Endothelial cell of umbilical vein (primary cell): ENCODE measurements around the gene CSNK1A1. TPM values are rescaled to one million over a fixed set of nuclear protein-coding genes. Genes with fewer than 3 reads are reported as not detected.

Experiments used
- BruUV-seq: library from RNA; stranded (reverse); fragments of 400-500 nt; replicated peaks from 2 replicates; lab custom pipeline; 2021; lab: Mats Ljungman, UMichigan
- CTCF ChIA-PET: fragments of 300-600, 350-600 bp; sonication (Branson Sonifier 250); formaldehyde crosslinking; loops from one replicate; lab custom pipeline; 2021; ENCODE audit warnings: antibody characterized with exemption, inconsistent platforms; lab: Charles Lee
- POLR2A ChIA-PET: fragments of 300-600, 350-600 bp; sonication (Branson Sonifier 250); formaldehyde crosslinking; loops from one replicate; lab custom pipeline; 2021; ENCODE audit warnings: antibody characterized with exemption, inconsistent platforms; lab: Charles Lee
- DNase-seq: peaks from one replicate; pipeline ENCODE4 v3.0.0-alpha.2; 2011; ENCODE audit warnings: low read depth, low spot score
- FAIRE-seq: peaks from 2 replicates; lab custom pipeline; 2011; peaks lifted over from hg19 to GRCh38; lab: Jason Lieb, UNC
- H2AFZ ChIP-seq: 2 replicates; pipeline ENCODE4 v1.6.0; 2012; ENCODE audit warnings: low read depth, low read length, control low read depth, inconsistent platforms
- H3K27ac ChIP-seq: 2 replicates; pipeline ENCODE4 v1.5.1; 2011; ENCODE audit warnings: low read depth, mild to moderate bottlenecking, control low read depth, low read length, moderate library complexity; ENCODE audit not compliant: insufficient read depth
- H3K27me3 ChIP-seq, 2 experiments: 2 replicates each; pipeline versions ENCODE4 v1.6.0 to v1.6.1; 2011; ENCODE audit warnings: low read length in 2 of 2, mixed read lengths in 1 of 2; ENCODE audit not compliant: control insufficient read depth in 2 of 2, insufficient read depth in 2 of 2
- H3K36me3 ChIP-seq, 2 experiments: 2 replicates in 1 of 2; 3 replicates in 1 of 2; pipeline ENCODE4 v1.5.1; 2011; ENCODE audit warnings: low read length in 2 of 2, mild to moderate bottlenecking in 1 of 2, moderate library complexity in 1 of 2; ENCODE audit not compliant: control insufficient read depth in 2 of 2, insufficient read depth in 2 of 2; ENCODE audit errors: extremely low read depth in 1 of 2
- H3K4me1 ChIP-seq: 3 replicates; pipeline ENCODE4 v1.5.1; 2011; ENCODE audit warnings: mild to moderate bottlenecking, low read length; ENCODE audit not compliant: control insufficient read depth, insufficient read depth; ENCODE audit errors: extremely low read depth
- H3K4me2 ChIP-seq: 2 replicates; pipeline ENCODE4 v1.6.1; 2011; ENCODE audit warnings: low read length, control low read depth, mixed read lengths; ENCODE audit not compliant: insufficient read depth
- H3K4me3 ChIP-seq, 3 experiments: fragments of 200-600 bp in 1 of 3; sonication (generic), shearing (Covaris generic) in 1 of 3; replicated peaks in 1 of 3; 2 replicates each; pipeline ENCODE4 v1.5.1; 2011 to 2016; ENCODE audit warnings: control low read depth in 3 of 3, low read length in 3 of 3, mild to moderate bottlenecking in 2 of 3, inconsistent platforms in 1 of 3, low read depth in 1 of 3, moderate library complexity in 1 of 3; ENCODE audit not compliant: insufficient read depth in 1 of 3
- H3K79me2 ChIP-seq: 2 replicates; pipeline ENCODE4 v1.6.0; 2012; ENCODE audit warnings: low read length, inconsistent platforms; ENCODE audit not compliant: control insufficient read depth, insufficient read depth
- H3K9ac ChIP-seq: replicated peaks from 2 replicates; pipeline ENCODE3; 2011; ENCODE audit warnings: low read length, control low read depth; ENCODE audit not compliant: insufficient read depth; ENCODE audit errors: extremely low read depth
- H3K9me1 ChIP-seq: replicated peaks from 3 replicates; pipeline ENCODE4 v1.6.0; 2011; ENCODE audit warnings: mild to moderate bottlenecking, low read length; ENCODE audit not compliant: control insufficient read depth, insufficient read depth; ENCODE audit errors: extremely low read depth
- H3K9me3 ChIP-seq: replicated peaks from 2 replicates; pipeline ENCODE4 v1.5.1; 2012; ENCODE audit warnings: low read length, inconsistent platforms; ENCODE audit not compliant: control insufficient read depth, insufficient read depth
- H4K20me1 ChIP-seq: replicated peaks from 2 replicates; pipeline ENCODE3; 2011; ENCODE audit warnings: mild to moderate bottlenecking, low read length; ENCODE audit not compliant: control insufficient read depth, insufficient read depth; ENCODE audit errors: extremely low read depth
- CTCF ChIP-seq, 2 donors: IDR thresholded peaks; 1 replicate in 1 of 2; 2 replicates in 1 of 2; pipeline ENCODE4 v1.5.1; 2011; ENCODE audit warnings: low read length in 2 of 2, mild to moderate bottlenecking in 2 of 2, moderate library complexity in 2 of 2, control low read depth in 1 of 2, inconsistent platforms in 1 of 2, low read depth in 1 of 2; ENCODE audit not compliant: insufficient read depth in 1 of 2; ENCODE audit errors: extremely low read depth in 1 of 2
- EZH2 ChIP-seq: IDR thresholded peaks from 2 replicates; pipeline ENCODE4 v1.6.1; 2012; ENCODE audit warnings: borderline replicate concordance, low read depth, mild to moderate bottlenecking, moderate library complexity, low read length, inconsistent platforms; ENCODE audit not compliant: severe bottlenecking
- FOS ChIP-seq: IDR thresholded peaks from 2 replicates; pipeline ENCODE4 v1.6.1; 2011; ENCODE audit warnings: mild to moderate bottlenecking, low read length, moderate library complexity, borderline replicate concordance; ENCODE audit not compliant: insufficient read depth
- GATA2 ChIP-seq: IDR thresholded peaks from 2 replicates; pipeline ENCODE4 v1.7.0; 2011; ENCODE audit warnings: low read depth, mild to moderate bottlenecking, moderate library complexity, mixed read lengths, low read length; ENCODE audit not compliant: insufficient read length, insufficient read depth
- JUN ChIP-seq: IDR thresholded peaks from 2 replicates; pipeline ENCODE4 v1.6.1; 2011; ENCODE audit warnings: borderline replicate concordance, low read depth; ENCODE audit not compliant: insufficient read length, insufficient read depth
- MAX ChIP-seq: IDR thresholded peaks from 2 replicates; pipeline ENCODE4 v1.6.1; 2011; ENCODE audit not compliant: insufficient read depth, insufficient read length
- MYC ChIP-seq: IDR thresholded peaks from one replicate; pipeline ENCODE4 v1.6.1; 2011; ENCODE audit warnings: mild to moderate bottlenecking, low read depth, low read length
- POLR2A ChIP-seq: IDR thresholded peaks from 2 replicates; pipeline ENCODE4 v1.6.1; 2012; ENCODE audit warnings: low read depth, mild to moderate bottlenecking, control low read depth, low read length
- POLR2AphosphoS5 ChIP-seq: IDR thresholded peaks from 2 replicates; pipeline ENCODE4 v1.6.1; 2012; ENCODE audit warnings: low read depth, mild to moderate bottlenecking, control low read depth, low read length, moderate library complexity; ENCODE audit not compliant: insufficient read depth
- dilution Hi-C: fragments of 300-500 bp; cut with MboI; formaldehyde crosslinking; loops from one replicate; pipeline ENCODE4 v1.15.0; 2019; ENCODE audit warnings: low sequenced_read_pairs; ENCODE audit not compliant: extremely low pct_ligation_motif_present
- intact Hi-C: fragments of 100-400 bp; cut with micrococcal nuclease; formaldehyde crosslinking; loops from one replicate; pipeline ENCODE4 v1.10.0; 2022
- polyA plus RNA-seq, 4 experiments: library from polyadenylated mRNA; depleted of rRNA in 3 of 4; stranded (reverse) in 3 of 4; unstranded in 1 of 4; fragments of >200 nt; gene quantifications; 2 replicates each; pipeline versions ENCODE4 v1.2.1 to v1.2.3, GENCODE V29; 2011 to 2012; ENCODE audit warnings: missing spikeins in 1 of 4
- total RNA-seq: library from RNA; stranded (reverse); gene quantifications from 2 replicates; pipeline ENCODE4 v1.2.3, GENCODE V29; 2021

The CSNK1A1 gene
- total and polyA plus RNA-seq, 2 donors (not counting 3 experiments of a cell fraction or from before 2014, with no cell fraction given) = 74.1 to 253 TPM

- Histone ChIP-seq H3K4me3 (no peak overlapping the region), H3K27me3 (no peaks in the 10 kb centered on the region), H4K20me1 (no peaks in the 10 kb centered on the region), H3K27ac (no peak overlapping the region), H3K9ac (no peak overlapping the region), H3K36me3 (peaks cover 0 to 2% of the 10 kb centered on the region in 2 experiments), H2AFZ (no peak overlapping the region), H3K4me1 (peaks cover 22% of the 10 kb centered on the region), H3K4me2 (no peak overlapping the region), H3K79me2 (no peaks in the 10 kb centered on the region), H3K9me1 (no peaks in the 10 kb centered on the region), H3K9me3 (no peaks in the 10 kb centered on the region)
- FAIRE-seq (no peak), DNase-seq (peak; percentile 62)
- intact Hi-C loops (no loop called here), dilution Hi-C loops (no loop called here)
- ChIA-PET CTCF (no interaction called here), POLR2A (no interaction called here)
- TF ChIP-seq MYC (no peak), EZH2 (no peak), POLR2A (no peak), CTCF (IDR thresholded peaks at IDR 0.05; ENCODE audit: extremely low read depth in 1 of 2, insufficient read depth in 1 of 2, low read depth in 1 of 2, low read length in 2 of 2) (no peak), JUN (no peak), POLR2AphosphoS5 (no peak), FOS (no peak), GATA2 (no peak), MAX (no peak)
- BruUV-seq = no TSS peak
Observed at GRCh38 chr5:149489605-149490037, 61.6 kb downstream of the CSNK1A1 start.
